Measurements from ENCODE around the gene TACO1. TPM values are rescaled to one million over a fixed set of nuclear protein-coding genes. Genes with fewer than 3 reads are reported as not detected.

The TACO1 gene
- total and polyA plus RNA-seq, 9 of the 15 experiments (the other 6 are each of a cell fraction or from before 2014, with no cell fraction given), result 10.3 to 41.6 (median 30.9) TPM

DNA sequence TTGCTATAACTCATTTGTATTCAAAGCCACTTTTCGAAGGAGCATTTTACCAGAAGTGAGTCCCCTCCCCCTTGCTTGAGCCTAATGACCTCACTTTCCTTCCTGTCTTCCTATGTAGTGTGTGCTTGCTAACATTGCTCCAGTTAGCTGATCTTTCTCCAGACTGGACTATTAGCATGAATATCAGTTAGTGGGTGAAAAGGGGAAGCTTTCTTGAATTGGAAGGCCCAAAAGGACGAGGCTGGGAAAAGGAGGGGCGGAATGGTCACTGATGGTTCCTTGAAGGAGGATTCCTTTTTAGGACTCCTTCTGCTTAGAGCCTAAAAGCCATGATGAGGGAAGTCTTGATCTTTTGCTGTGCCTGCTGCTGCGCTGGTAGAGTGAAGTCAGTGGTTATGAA lies 33.5 kb downstream of the TACO1 start (continued):
- TF ChIP-seq JUN (IDR thresholded peaks at IDR 0.05; ENCODE audit: borderline replicate concordance, low read depth, low read length), result 0 out of 2 replicates have a peak, but pooled peaks have one; percentile 12
- TF ChIP-seq JUN (CRISPR knock-in tag; IDR thresholded peaks at IDR 0.05; ENCODE audit: borderline replicate concordance), result 0 out of 2 replicates have a peak, but pooled peaks have one; percentile 36
- no peak for TF ChIP-seq PHB2 (IDR thresholded peaks at IDR 0.05; ENCODE audit: low read depth)
- no peak for TF ChIP-seq NFATC3 (IDR thresholded peaks at IDR 0.05)
- TF ChIP-seq, protein P1, sequence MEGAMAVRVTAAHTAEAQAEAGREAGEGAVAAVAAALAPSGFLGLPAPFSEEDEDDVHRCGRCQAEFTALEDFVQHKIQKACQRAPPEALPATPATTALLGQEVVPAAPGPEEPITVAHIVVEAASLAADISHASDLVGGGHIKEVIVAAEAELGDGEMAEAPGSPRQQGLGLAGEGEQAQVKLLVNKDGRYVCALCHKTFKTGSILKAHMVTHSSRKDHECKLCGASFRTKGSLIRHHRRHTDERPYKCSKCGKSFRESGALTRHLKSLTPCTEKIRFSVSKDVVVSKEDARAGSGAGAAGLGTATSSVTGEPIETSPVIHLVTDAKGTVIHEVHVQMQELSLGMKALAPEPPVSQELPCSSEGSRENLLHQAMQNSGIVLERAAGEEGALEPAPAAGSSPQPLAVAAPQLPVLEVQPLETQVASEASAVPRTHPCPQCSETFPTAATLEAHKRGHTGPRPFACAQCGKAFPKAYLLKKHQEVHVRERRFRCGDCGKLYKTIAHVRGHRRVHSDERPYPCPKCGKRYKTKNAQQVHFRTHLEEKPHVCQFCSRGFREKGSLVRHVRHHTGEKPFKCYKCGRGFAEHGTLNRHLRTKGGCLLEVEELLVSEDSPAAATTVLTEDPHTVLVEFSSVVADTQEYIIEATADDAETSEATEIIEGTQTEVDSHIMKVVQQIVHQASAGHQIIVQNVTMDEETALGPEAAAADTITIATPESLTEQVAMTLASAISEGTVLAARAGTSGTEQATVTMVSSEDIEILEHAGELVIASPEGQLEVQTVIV (CRISPR knock-in tag; IDR thresholded peaks at IDR 0.05; ENCODE audit: borderline replicate concordance), result no peak
- TF ChIP-seq ZNF644 (tag; IDR thresholded peaks at IDR 0.05; ENCODE audit: low read depth), result no peak
- TF ChIP-seq ZBTB8A (IDR thresholded peaks at IDR 0.05; ENCODE audit: partially characterized antibody), result no peak
- TF ChIP-seq TCF7L2 (IDR thresholded peaks at IDR 0.05; ENCODE audit: low read depth, low read length), result no peak
- TF ChIP-seq ZNF780A (CRISPR knock-in tag; IDR thresholded peaks at IDR 0.05), result no peak
- no peak for TF ChIP-seq ATF1 (CRISPR knock-in tag; IDR thresholded peaks at IDR 0.05)
- TF ChIP-seq ATF1 (tag; IDR thresholded peaks at IDR 0.05), result no peak
- no peak for TF ChIP-seq NR4A1 (CRISPR knock-in tag; IDR thresholded peaks at IDR 0.05)
- TF ChIP-seq NR4A1 (tag; IDR thresholded peaks at IDR 0.05), result no peak
- no peak for TF ChIP-seq ESRRB (CRISPR knock-in tag; IDR thresholded peaks at IDR 0.05; ENCODE audit: borderline replicate concordance)
- TF ChIP-seq BMI1 (IDR thresholded peaks at IDR 0.05; ENCODE audit: low read length), result no peak
- TF ChIP-seq, protein P2, sequence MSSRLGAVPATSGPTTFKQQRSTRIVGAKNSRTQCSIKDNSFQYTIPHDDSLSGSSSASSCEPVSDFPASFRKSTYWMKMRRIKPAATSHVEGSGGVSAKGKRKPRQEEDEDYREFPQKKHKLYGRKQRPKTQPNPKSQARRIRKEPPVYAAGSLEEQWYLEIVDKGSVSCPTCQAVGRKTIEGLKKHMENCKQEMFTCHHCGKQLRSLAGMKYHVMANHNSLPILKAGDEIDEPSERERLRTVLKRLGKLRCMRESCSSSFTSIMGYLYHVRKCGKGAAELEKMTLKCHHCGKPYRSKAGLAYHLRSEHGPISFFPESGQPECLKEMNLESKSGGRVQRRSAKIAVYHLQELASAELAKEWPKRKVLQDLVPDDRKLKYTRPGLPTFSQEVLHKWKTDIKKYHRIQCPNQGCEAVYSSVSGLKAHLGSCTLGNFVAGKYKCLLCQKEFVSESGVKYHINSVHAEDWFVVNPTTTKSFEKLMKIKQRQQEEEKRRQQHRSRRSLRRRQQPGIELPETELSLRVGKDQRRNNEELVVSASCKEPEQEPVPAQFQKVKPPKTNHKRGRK (tag; IDR thresholded peaks at IDR 0.05), result no peak
- TF ChIP-seq NR2F6 (CRISPR knock-in tag; IDR thresholded peaks at IDR 0.05), result no peak

Measured in K562 (cell line).